Measurements from ENCODE around the gene TCP11. TPM values are rescaled to one million over a fixed set of nuclear protein-coding genes. Genes with fewer than 3 reads are reported as not detected.
A peak's percentile ranks its signal among the peaks of the same experiment; 100 is the strongest.

The TCP11 gene
- total and polyA plus RNA-seq, 2 of the 13 experiments (the other 11 are each of a cell fraction or from before 2014, with no cell fraction given) = 0.04 TPM; not detected in 1

DNA sequence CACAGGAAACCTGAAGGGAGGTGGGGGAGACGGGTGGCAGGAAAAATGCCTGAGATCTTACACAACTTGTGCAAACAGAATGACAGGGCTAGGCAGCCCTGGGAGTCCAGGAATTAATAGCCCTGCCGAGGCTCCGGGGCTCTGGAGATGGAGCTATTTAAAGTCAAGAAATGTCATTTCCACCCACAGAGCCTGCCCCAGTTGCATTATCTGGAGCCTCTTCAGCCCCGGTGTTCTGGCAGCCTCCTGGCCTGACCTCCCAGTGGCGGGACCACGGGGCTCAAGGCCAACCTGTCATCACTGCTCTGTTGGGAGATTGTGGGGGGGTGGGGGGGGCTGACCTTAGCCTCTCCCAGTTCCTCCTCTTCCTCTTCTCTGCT, 44.2 kb upstream of the TCP11 start (continued):
- TF ChIP-seq ADNP (CRISPR knock-in tag; IDR thresholded peaks at IDR 0.05) (no peak), ZNF468 (CRISPR knock-in tag; IDR thresholded peaks at IDR 0.05) (no peak), CEBPG (CRISPR knock-in tag; IDR thresholded peaks at IDR 0.05) (peak; percentile 90), CEBPB (IDR thresholded peaks at IDR 0.05; ENCODE audit: borderline replicate concordance, low read depth, low read length) (peak; percentile 90), ZNF674 (CRISPR knock-in tag; IDR thresholded peaks at IDR 0.05; ENCODE audit: low read depth) (no peak), FOXA1 (IDR thresholded peaks at IDR 0.05) (no peak), FOXA1 (CRISPR knock-in tag; IDR thresholded peaks at IDR 0.05) (peak; percentile 83), ZNF331 (CRISPR knock-in tag; IDR thresholded peaks at IDR 0.05) (no peak), ZNF746 (CRISPR knock-in tag; IDR thresholded peaks at IDR 0.05) (0 out of 2 replicates have a peak, but pooled peaks have one; percentile 18), ZNF251 (CRISPR knock-in tag; IDR thresholded peaks at IDR 0.05) (no peak), ZNF264 (CRISPR knock-in tag; IDR thresholded peaks at IDR 0.05) (0 out of 2 replicates have a peak, but pooled peaks have one; percentile 16), HDAC6 (IDR thresholded peaks at IDR 0.05; ENCODE audit: low read depth, low read length) (no peak), ZBTB7B (CRISPR knock-in tag; IDR thresholded peaks at IDR 0.05) (0 out of 2 replicates have a peak, but pooled peaks have one; percentile 32), DPF2 (CRISPR knock-in tag; IDR thresholded peaks at IDR 0.05; ENCODE audit: borderline replicate concordance, low read depth) (peak; percentile 45; the same call in 1 of the 2 replicates), MIER2 (CRISPR knock-in tag; IDR thresholded peaks at IDR 0.05) (0 out of 2 replicates have a peak, but pooled peaks have one; percentile 45), KDM2A (CRISPR knock-in tag; IDR thresholded peaks at IDR 0.05; ENCODE audit: borderline replicate concordance, low read depth) (no peak), GATAD2A (CRISPR knock-in tag; IDR thresholded peaks at IDR 0.05) (peak; percentile 50; the same call in 1 of the 2 replicates), PHF20 (CRISPR knock-in tag; IDR thresholded peaks at IDR 0.05) (no peak), MEIS2 (CRISPR knock-in tag; IDR thresholded peaks at IDR 0.05) (0 out of 2 replicates have a peak, but pooled peaks have one; percentile 37)
- TF ChIP-seq, protein P1, sequence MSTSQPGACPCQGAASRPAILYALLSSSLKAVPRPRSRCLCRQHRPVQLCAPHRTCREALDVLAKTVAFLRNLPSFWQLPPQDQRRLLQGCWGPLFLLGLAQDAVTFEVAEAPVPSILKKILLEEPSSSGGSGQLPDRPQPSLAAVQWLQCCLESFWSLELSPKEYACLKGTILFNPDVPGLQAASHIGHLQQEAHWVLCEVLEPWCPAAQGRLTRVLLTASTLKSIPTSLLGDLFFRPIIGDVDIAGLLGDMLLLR (CRISPR knock-in tag; IDR thresholded peaks at IDR 0.05) = no peak
- TF ChIP-seq, protein P2, sequence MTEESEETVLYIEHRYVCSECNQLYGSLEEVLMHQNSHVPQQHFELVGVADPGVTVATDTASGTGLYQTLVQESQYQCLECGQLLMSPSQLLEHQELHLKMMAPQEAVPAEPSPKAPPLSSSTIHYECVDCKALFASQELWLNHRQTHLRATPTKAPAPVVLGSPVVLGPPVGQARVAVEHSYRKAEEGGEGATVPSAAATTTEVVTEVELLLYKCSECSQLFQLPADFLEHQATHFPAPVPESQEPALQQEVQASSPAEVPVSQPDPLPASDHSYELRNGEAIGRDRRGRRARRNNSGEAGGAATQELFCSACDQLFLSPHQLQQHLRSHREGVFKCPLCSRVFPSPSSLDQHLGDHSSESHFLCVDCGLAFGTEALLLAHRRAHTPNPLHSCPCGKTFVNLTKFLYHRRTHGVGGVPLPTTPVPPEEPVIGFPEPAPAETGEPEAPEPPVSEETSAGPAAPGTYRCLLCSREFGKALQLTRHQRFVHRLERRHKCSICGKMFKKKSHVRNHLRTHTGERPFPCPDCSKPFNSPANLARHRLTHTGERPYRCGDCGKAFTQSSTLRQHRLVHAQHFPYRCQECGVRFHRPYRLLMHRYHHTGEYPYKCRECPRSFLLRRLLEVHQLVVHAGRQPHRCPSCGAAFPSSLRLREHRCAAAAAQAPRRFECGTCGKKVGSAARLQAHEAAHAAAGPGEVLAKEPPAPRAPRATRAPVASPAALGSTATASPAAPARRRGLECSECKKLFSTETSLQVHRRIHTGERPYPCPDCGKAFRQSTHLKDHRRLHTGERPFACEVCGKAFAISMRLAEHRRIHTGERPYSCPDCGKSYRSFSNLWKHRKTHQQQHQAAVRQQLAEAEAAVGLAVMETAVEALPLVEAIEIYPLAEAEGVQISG (CRISPR knock-in tag; IDR thresholded peaks at IDR 0.05) = 0 out of 2 replicates have a peak, but pooled peaks have one; percentile 12
- TF ChIP-seq, protein P3, sequence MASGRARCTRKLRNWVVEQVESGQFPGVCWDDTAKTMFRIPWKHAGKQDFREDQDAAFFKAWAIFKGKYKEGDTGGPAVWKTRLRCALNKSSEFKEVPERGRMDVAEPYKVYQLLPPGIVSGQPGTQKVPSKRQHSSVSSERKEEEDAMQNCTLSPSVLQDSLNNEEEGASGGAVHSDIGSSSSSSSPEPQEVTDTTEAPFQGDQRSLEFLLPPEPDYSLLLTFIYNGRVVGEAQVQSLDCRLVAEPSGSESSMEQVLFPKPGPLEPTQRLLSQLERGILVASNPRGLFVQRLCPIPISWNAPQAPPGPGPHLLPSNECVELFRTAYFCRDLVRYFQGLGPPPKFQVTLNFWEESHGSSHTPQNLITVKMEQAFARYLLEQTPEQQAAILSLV (CRISPR knock-in tag; IDR thresholded peaks at IDR 0.05; ENCODE audit: borderline replicate concordance) = no peak
- TF ChIP-seq, protein P4, sequence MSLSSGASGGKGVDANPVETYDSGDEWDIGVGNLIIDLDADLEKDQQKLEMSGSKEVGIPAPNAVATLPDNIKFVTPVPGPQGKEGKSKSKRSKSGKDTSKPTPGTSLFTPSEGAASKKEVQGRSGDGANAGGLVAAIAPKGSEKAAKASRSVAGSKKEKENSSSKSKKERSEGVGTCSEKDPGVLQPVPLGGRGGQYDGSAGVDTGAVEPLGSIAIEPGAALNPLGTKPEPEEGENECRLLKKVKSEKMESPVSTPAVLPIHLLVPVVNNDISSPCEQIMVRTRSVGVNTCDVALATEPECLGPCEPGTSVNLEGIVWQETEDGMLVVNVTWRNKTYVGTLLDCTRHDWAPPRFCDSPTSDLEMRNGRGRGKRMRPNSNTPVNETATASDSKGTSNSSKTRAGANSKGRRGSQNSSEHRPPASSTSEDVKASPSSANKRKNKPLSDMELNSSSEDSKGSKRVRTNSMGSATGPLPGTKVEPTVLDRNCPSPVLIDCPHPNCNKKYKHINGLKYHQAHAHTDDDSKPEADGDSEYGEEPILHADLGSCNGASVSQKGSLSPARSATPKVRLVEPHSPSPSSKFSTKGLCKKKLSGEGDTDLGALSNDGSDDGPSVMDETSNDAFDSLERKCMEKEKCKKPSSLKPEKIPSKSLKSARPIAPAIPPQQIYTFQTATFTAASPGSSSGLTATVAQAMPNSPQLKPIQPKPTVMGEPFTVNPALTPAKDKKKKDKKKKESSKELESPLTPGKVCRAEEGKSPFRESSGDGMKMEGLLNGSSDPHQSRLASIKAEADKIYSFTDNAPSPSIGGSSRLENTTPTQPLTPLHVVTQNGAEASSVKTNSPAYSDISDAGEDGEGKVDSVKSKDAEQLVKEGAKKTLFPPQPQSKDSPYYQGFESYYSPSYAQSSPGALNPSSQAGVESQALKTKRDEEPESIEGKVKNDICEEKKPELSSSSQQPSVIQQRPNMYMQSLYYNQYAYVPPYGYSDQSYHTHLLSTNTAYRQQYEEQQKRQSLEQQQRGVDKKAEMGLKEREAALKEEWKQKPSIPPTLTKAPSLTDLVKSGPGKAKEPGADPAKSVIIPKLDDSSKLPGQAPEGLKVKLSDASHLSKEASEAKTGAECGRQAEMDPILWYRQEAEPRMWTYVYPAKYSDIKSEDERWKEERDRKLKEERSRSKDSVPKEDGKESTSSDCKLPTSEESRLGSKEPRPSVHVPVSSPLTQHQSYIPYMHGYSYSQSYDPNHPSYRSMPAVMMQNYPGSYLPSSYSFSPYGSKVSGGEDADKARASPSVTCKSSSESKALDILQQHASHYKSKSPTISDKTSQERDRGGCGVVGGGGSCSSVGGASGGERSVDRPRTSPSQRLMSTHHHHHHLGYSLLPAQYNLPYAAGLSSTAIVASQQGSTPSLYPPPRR (CRISPR knock-in tag; IDR thresholded peaks at IDR 0.05; ENCODE audit: borderline replicate concordance) = no peak

Data from HepG2 (cell line).